IMR-90 (cell line): ENCODE results near the gene GRHL3. TPM values are rescaled to one million over a fixed set of nuclear protein-coding genes. Genes with fewer than 3 reads are reported as not detected.

Source experiments
- ATAC-seq: fragments of 200-7000 bp; cut with Tn5 transposase; 2 replicates; pipeline ENCODE4 v1.9.1; 2020; ENCODE audit warnings: low read depth, mild to moderate bottlenecking, moderate library complexity
- BruUV-seq: library from RNA; stranded (reverse); fragments of 400-500 nt; replicated peaks from 2 replicates; lab custom pipeline; 2021; lab: Mats Ljungman, UMichigan
- CTCF ChIA-PET: fragments of 300-600 bp; formaldehyde crosslinking; extraction: SDS; loops from one replicate; lab custom pipeline; 2021; ENCODE audit warnings: antibody characterized with exemption; lab: Yijun Ruan, JAX
- POLR2A ChIA-PET: fragments of 300-600 bp; sonication (Branson Sonifier 250); formaldehyde crosslinking; loops from one replicate; lab custom pipeline; 2022; ENCODE audit warnings: antibody characterized with exemption; ENCODE audit not compliant: unreplicated experiment; lab: Charles Lee
- DNase-seq: peaks from one replicate; pipeline ENCODE4 v3.0.0; 2013
- H2AFZ ChIP-seq: replicated peaks from 2 replicates; pipeline ENCODE3; 2013; ENCODE audit warnings: low read length, mild to moderate bottlenecking; ENCODE audit not compliant: poor library complexity
- H2AK5ac ChIP-seq: 2 replicates; pipeline ENCODE4 v1.6.1; 2013; ENCODE audit warnings: low read depth, low read length, inconsistent platforms
- H2AK9ac ChIP-seq: replicated peaks from 2 replicates; pipeline ENCODE3; 2013; ENCODE audit warnings: mild to moderate bottlenecking, low read depth, low read length, moderate library complexity; ENCODE audit not compliant: poor library complexity
- H2BK120ac ChIP-seq: 2 replicates; pipeline ENCODE4 v1.6.1; 2013; ENCODE audit warnings: low read depth, low read length, inconsistent platforms
- H2BK15ac ChIP-seq: 3 replicates; pipeline ENCODE4 v1.6.1; 2013; ENCODE audit warnings: low read depth, low read length, inconsistent platforms
- H2BK20ac ChIP-seq: 2 replicates; pipeline ENCODE4 v1.6.1; 2013; ENCODE audit warnings: low read depth, mild to moderate bottlenecking, inconsistent platforms, low read length, moderate library complexity
- H2BK5ac ChIP-seq: 2 replicates; pipeline ENCODE4 v1.6.1; 2013; ENCODE audit warnings: mild to moderate bottlenecking, low read depth, low read length, inconsistent platforms; ENCODE audit not compliant: poor library complexity, severe bottlenecking
- H3K14ac ChIP-seq: replicated peaks from 2 replicates; pipeline ENCODE4 v1.6.1; 2013; ENCODE audit warnings: low read depth, low read length, inconsistent platforms
- H3K18ac ChIP-seq: 2 replicates; pipeline ENCODE4 v1.6.1; 2013; ENCODE audit warnings: low read depth, low read length, control low read depth
- H3K23ac ChIP-seq: 2 replicates; pipeline ENCODE4 v1.6.1; 2013; ENCODE audit warnings: low read depth, low read length, inconsistent platforms
- H3K27ac ChIP-seq: 2 replicates; pipeline ENCODE4 v1.5.1; 2013; ENCODE audit warnings: mild to moderate bottlenecking, control low read depth, low read length; ENCODE audit not compliant: insufficient read depth
- H3K27me3 ChIP-seq: 2 replicates; pipeline ENCODE4 v1.6.1; 2013; ENCODE audit warnings: low read length; ENCODE audit not compliant: control insufficient read depth, insufficient read depth
- H3K36me3 ChIP-seq: 2 replicates; pipeline ENCODE4 v1.6.1; 2013; ENCODE audit warnings: low read length, mixed read lengths; ENCODE audit not compliant: control insufficient read depth, insufficient read depth
- H3K4ac ChIP-seq: 2 replicates; pipeline ENCODE4 v1.6.1; 2013; ENCODE audit warnings: low read depth, low read length, inconsistent platforms
- H3K4me1 ChIP-seq: 2 replicates; pipeline ENCODE4 v1.6.1; 2013; ENCODE audit warnings: low read length, mixed read lengths; ENCODE audit not compliant: control insufficient read depth, insufficient read depth
- H3K4me2 ChIP-seq: 2 replicates; pipeline ENCODE4 v1.6.1; 2013; ENCODE audit warnings: low read depth, mild to moderate bottlenecking, control low read depth, low read length, moderate library complexity
- H3K4me3 ChIP-seq: 2 replicates; pipeline ENCODE4 v1.5.1; 2013; ENCODE audit warnings: low read depth, mild to moderate bottlenecking, control low read depth, low read length, moderate library complexity; ENCODE audit not compliant: insufficient read depth
- H3K56ac ChIP-seq: 2 replicates; pipeline ENCODE4 v1.6.1; 2013; ENCODE audit warnings: low read length, inconsistent platforms; ENCODE audit not compliant: insufficient read depth; ENCODE audit errors: extremely low read depth
- H3K79me1 ChIP-seq, 2 experiments: 2 replicates each; pipeline ENCODE4 v1.6.1; 2013; ENCODE audit warnings: low read length in 2 of 2, inconsistent platforms in 1 of 2, low read depth in 1 of 2
- H3K9ac ChIP-seq: 2 replicates; pipeline ENCODE4 v1.6.1; 2013; ENCODE audit warnings: low read depth, low read length, control low read depth
- H3K9me1 ChIP-seq: 2 replicates; pipeline ENCODE4 v1.6.1; 2013; ENCODE audit warnings: low read length, inconsistent platforms; ENCODE audit not compliant: insufficient read depth
- H3K9me3 ChIP-seq: 2 replicates; pipeline ENCODE4 v1.6.1; 2013; ENCODE audit warnings: low read length; ENCODE audit not compliant: control insufficient read depth, insufficient read depth
- H4K20me1 ChIP-seq: 2 replicates; pipeline ENCODE4 v1.6.1; 2013; ENCODE audit warnings: low read length, inconsistent platforms; ENCODE audit not compliant: insufficient read depth
- H4K5ac ChIP-seq: 2 replicates; pipeline ENCODE4 v1.6.1; 2013; ENCODE audit warnings: mild to moderate bottlenecking, low read depth, low read length, control low read depth
- H4K8ac ChIP-seq, 2 experiments: 2 replicates each; pipeline ENCODE4 v1.6.1; 2013; ENCODE audit warnings: low read depth in 2 of 2, low read length in 2 of 2, control low read depth in 1 of 2, inconsistent platforms in 1 of 2
- H4K91ac ChIP-seq: 2 replicates; pipeline ENCODE4 v1.6.1; 2013; ENCODE audit warnings: low read depth, low read length, inconsistent platforms; ENCODE audit not compliant: insufficient read depth
- BHLHE40 ChIP-seq: fragments of 150-350 bp; IDR thresholded peaks from 2 replicates; pipeline ENCODE4 v1.6.1; 2016; ENCODE audit warnings: mild to moderate bottlenecking, low read depth, low read length
- CTCF ChIP-seq: conservative IDR thresholded peaks from 2 replicates; pipeline ENCODE4 v1.5.1; 2012; ENCODE audit warnings: mild to moderate bottlenecking, low read depth, low read length, improper control_type of control experiment
- NFE2L2 ChIP-seq: fragments of 150-350 bp; IDR thresholded peaks from 2 replicates; pipeline ENCODE4 v1.6.1; 2016; ENCODE audit warnings: low read depth, mild to moderate bottlenecking, low read length
- POLR2A ChIP-seq: IDR thresholded peaks from 2 replicates; pipeline ENCODE4 v1.6.1; 2012; ENCODE audit warnings: mild to moderate bottlenecking, low read depth, low read length
- USF2 ChIP-seq: fragments of 150-350 bp; IDR thresholded peaks from 2 replicates; pipeline ENCODE4 v1.6.1; 2017; ENCODE audit warnings: mild to moderate bottlenecking, antibody characterized with exemption, low read length, low read depth
- WGBS, 2 experiments: methylation state at CpG; one replicate each; pipeline versions ENCODE4 v1.1.5 to v1.1.7; 2013; ENCODE audit warnings: missing lambda C conversion rate in 2 of 2; ENCODE audit not compliant: insufficient read length in 1 of 2; ENCODE audit errors: extremely low coverage in 2 of 2; 5-methylcytosine and 5-hydroxymethylcytosine counted together
- dilution Hi-C: fragments of 300-500 bp; cut with HindIII; formaldehyde crosslinking; loops from one replicate; pipeline ENCODE4 v1.14.3; 2018; ENCODE audit warnings: low sequenced_read_pairs; ENCODE audit not compliant: unreplicated experiment
- in situ Hi-C: fragments of 300-500 bp; cut with MboI; formaldehyde crosslinking; loops from 3 replicates; pipeline ENCODE4 v1.14.3; 2019; ENCODE audit warnings: low sequenced_read_pairs, inconsistent platforms, mixed read lengths
- intact Hi-C: fragments of 100-400 bp; cut with micrococcal nuclease; formaldehyde crosslinking; loops from 2 replicates; pipeline ENCODE4 v1.10.0; 2022
- polyA plus RNA-seq, 3 experiments: library from polyadenylated mRNA; depleted of rRNA; stranded (reverse); fragments of >200 nt; gene quantifications; 2 replicates each; pipeline ENCODE4 v1.2.3, GENCODE V29; 2012; ENCODE audit warnings: low replicate concordance in 1 of 3
- total RNA-seq: library from RNA; depleted of rRNA; stranded (reverse); fragments of >200 nt; gene quantifications from 2 replicates; pipeline ENCODE4 v1.2.3, GENCODE V29; 2012

The GRHL3 gene
- total and polyA plus RNA-seq, 2 of the 4 experiments (the other 2 are of a cell fraction): not detected

GRCh38 chr1:24277420-24278169, 41.6 kb upstream of the GRHL3 start:
- in situ Hi-C loops: no loop called here
- no peak overlapping the region for H3K56ac ChIP-seq
- no peaks in the 10 kb centered on the region for H3K36me3 ChIP-seq
- ChIA-PET CTCF (no interaction called here), POLR2A (no interaction called here)
- peak; percentile 65 for ATAC-seq
- no peak overlapping the region for H2AFZ ChIP-seq
- no peaks in the 10 kb centered on the region for H4K20me1 ChIP-seq
- H3K79me1 ChIP-seq: no peaks in the 10 kb centered on the region
- H2BK120ac ChIP-seq: no peak overlapping the region
- no peak overlapping the region for H2AK9ac ChIP-seq
- H3K4me3 ChIP-seq: no peak overlapping the region
- no peak overlapping the region for H2AK5ac ChIP-seq
- no peak overlapping the region for H3K14ac ChIP-seq
- no peak overlapping the region for H4K8ac ChIP-seq
- no peak overlapping the region for H3K4ac ChIP-seq
- H3K27ac ChIP-seq: no peak overlapping the region
- TF ChIP-seq NFE2L2 (no peak), CTCF (no peak), USF2 (no peak), POLR2A (no peak), BHLHE40 (no peak)
- dilution Hi-C loops: no loop called here
- H3K9me3 ChIP-seq: peaks cover 6% of the 10 kb centered on the region
- H3K9ac ChIP-seq: no peak overlapping the region
- H3K4me1 ChIP-seq: no peaks in the 10 kb centered on the region
- H4K5ac ChIP-seq: no peak overlapping the region
- no peak overlapping the region for H3K18ac ChIP-seq
- no peak overlapping the region for H2BK5ac ChIP-seq
- no peaks in the 10 kb centered on the region for H3K9me1 ChIP-seq
- intact Hi-C loops: no loop called here
- no peak overlapping the region for H3K4me2 ChIP-seq
- no peak overlapping the region for H3K23ac ChIP-seq
- no peak overlapping the region for H2BK15ac ChIP-seq
- H2BK20ac ChIP-seq: no peak overlapping the region
- BruUV-seq: no TSS peak
- H4K91ac ChIP-seq: no peak overlapping the region
- H3K27me3 ChIP-seq: peaks cover 25% of the 10 kb centered on the region
- DNase-seq: peak; percentile 29
- 76% methylated on average over 3 of the region's 12 CpGs; no CpG with 5 or more reads in 1 of the 2 experiments for WGBS, 2 experiments
